Measurements from ENCODE around the gene KCNT1. TPM values are rescaled to one million over a fixed set of nuclear protein-coding genes. Genes with fewer than 3 reads are reported as not detected.

Gene KCNT1
- total RNA-seq, 1 donor from 2014 or later: not detected

- no peak for DNase-seq (ENCODE audit: extremely low spot score in 2 of 2)
- no peak for TF ChIP-seq CTCF (IDR thresholded peaks at IDR 0.05)
- no peak for TF ChIP-seq POLR2A (IDR thresholded peaks at IDR 0.05)
- TF ChIP-seq POLR2AphosphoS5 (IDR thresholded peaks at IDR 0.05; ENCODE audit: insufficient read depth in 1 of 2, low read depth in 1 of 2): no peak
- Histone ChIP-seq H3K27ac (no peak overlapping the region), H3K36me3 (peaks cover 0 to 59% of the 10 kb centered on the region in 2 donors), H3K4me1 (no peaks in the 10 kb centered on the region), H3K9me3 (no peaks in the 10 kb centered on the region), H3K27me3 (no peaks in the 10 kb centered on the region), H3K4me3 (no peak overlapping the region)
- intact Hi-C loops (cut with DNase I): no loop called here
Observed at GRCh38 chr9:135810806-135811575, 109.0 kb downstream of the KCNT1 start.

- TF ChIP-seq POLR2AphosphoS5 (IDR thresholded peaks at IDR 0.05; ENCODE audit: insufficient read depth in 1 of 2, low read depth in 1 of 2) (no peak), CTCF (IDR thresholded peaks at IDR 0.05) (no peak), POLR2A (IDR thresholded peaks at IDR 0.05) (no peak)
- Histone ChIP-seq H3K27me3 (no peaks in the 10 kb centered on the region), H3K4me1 (no peaks in the 10 kb centered on the region), H3K4me3 (no peak overlapping the region), H3K9me3 (no peaks in the 10 kb centered on the region), H3K27ac (no peak overlapping the region), H3K36me3 (peaks cover 0 to 68% of the 10 kb centered on the region in 2 donors)
- intact Hi-C loops (cut with DNase I): no loop called here
- DNase-seq (ENCODE audit: extremely low spot score in 2 of 2): no peak
Observed at GRCh38 chr9:135811801-135812200, 109.8 kb downstream of the KCNT1 start.

- H3K9me3 ChIP-seq: no peaks in the 10 kb centered on the region
- TF ChIP-seq CTCF (IDR thresholded peaks at IDR 0.05) (no peak), POLR2AphosphoS5 (IDR thresholded peaks at IDR 0.05; ENCODE audit: insufficient read depth in 1 of 2, low read depth in 1 of 2) (no peak), POLR2A (IDR thresholded peaks at IDR 0.05) (no peak)
- no peak for DNase-seq (ENCODE audit: extremely low spot score in 2 of 2)
- no peak overlapping the region for H3K27ac ChIP-seq
- no peaks in the 10 kb centered on the region for H3K27me3 ChIP-seq
- intact Hi-C loops (cut with DNase I): no loop called here
- no peak overlapping the region for H3K4me3 ChIP-seq
- H3K36me3 ChIP-seq: peaks cover 0 to 79% of the 10 kb centered on the region in 2 donors
- H3K4me1 ChIP-seq: no peaks in the 10 kb centered on the region
Observed at GRCh38 chr9:135812961-135813360, 111.0 kb downstream of the KCNT1 start.

GRCh38 chr9:135813671-135814290, 111.8 kb downstream of the KCNT1 start:
- no peak for DNase-seq (ENCODE audit: extremely low spot score in 2 of 2)
- Histone ChIP-seq H3K4me1 (no peaks in the 10 kb centered on the region), H3K4me3 (no peak overlapping the region), H3K9me3 (no peaks in the 10 kb centered on the region), H3K36me3 (peaks cover 0 to 87% of the 10 kb centered on the region in 2 donors), H3K27ac (no peak overlapping the region), H3K27me3 (no peaks in the 10 kb centered on the region)
- TF ChIP-seq POLR2A (IDR thresholded peaks at IDR 0.05) (no peak), POLR2AphosphoS5 (IDR thresholded peaks at IDR 0.05; ENCODE audit: insufficient read depth in 1 of 2, low read depth in 1 of 2) (no peak), CTCF (IDR thresholded peaks at IDR 0.05) (no peak)
- intact Hi-C loops (cut with DNase I): no loop called here

Measured in vagina (tissue), 2 donors.